BJ (cell line): Measurements from ENCODE around the gene POP4. TPM values are rescaled to one million over a fixed set of nuclear protein-coding genes. Genes with fewer than 3 reads are reported as not detected.
"Not testable (repeated sequence)": the region's sequence is repeated elsewhere in the genome, so short reads cannot be mapped to it uniquely, and the experiment has no call there.

Experiments used
- CTCF ChIA-PET: fragments of 350-600 bp; formaldehyde crosslinking; extraction: SDS; loops from one replicate; lab custom pipeline; 2021; ENCODE audit warnings: antibody characterized with exemption, inconsistent platforms; lab: Yijun Ruan, JAX
- POLR2A ChIA-PET: fragments of 300-600 bp; sonication (Branson Sonifier 250); formaldehyde crosslinking; extraction: SDS; loops from one replicate; lab custom pipeline; 2021; ENCODE audit warnings: antibody characterized with exemption; lab: Charles Lee
- DNase-seq: peaks from one replicate; pipeline ENCODE4 v3.0.0-alpha.2; 2011; ENCODE audit warnings: low read depth
- H3K27me3 ChIP-seq: 2 replicates; pipeline ENCODE4 v1.6.0; 2011; ENCODE audit warnings: low read length; ENCODE audit not compliant: control insufficient read depth, insufficient read depth
- H3K36me3 ChIP-seq: 2 replicates; pipeline ENCODE4 v1.5.1; 2011; ENCODE audit warnings: low read length; ENCODE audit not compliant: control insufficient read depth, insufficient read depth
- H3K4me3 ChIP-seq: 2 replicates; pipeline ENCODE4 v1.5.1; 2011; ENCODE audit warnings: low read depth, mild to moderate bottlenecking, control low read depth, low read length
- polyA plus RNA-seq: library from polyadenylated mRNA; depleted of rRNA; stranded (reverse); fragments of >200 nt; gene quantifications from 2 replicates; pipeline ENCODE4 v1.2.3, GENCODE V29; 2011
- TF ChIP-seq, protein P1 (sequence below): IDR thresholded peaks from 2 replicates; pipeline ENCODE4 v1.5.1; 2011; ENCODE audit warnings: low read depth, mild to moderate bottlenecking, control low read depth, inconsistent platforms, low read length, moderate library complexity; ENCODE audit not compliant: insufficient read depth

POP4 gene
- polyA plus RNA-seq, 1 experiment, result 55.3 TPM

DNA sequence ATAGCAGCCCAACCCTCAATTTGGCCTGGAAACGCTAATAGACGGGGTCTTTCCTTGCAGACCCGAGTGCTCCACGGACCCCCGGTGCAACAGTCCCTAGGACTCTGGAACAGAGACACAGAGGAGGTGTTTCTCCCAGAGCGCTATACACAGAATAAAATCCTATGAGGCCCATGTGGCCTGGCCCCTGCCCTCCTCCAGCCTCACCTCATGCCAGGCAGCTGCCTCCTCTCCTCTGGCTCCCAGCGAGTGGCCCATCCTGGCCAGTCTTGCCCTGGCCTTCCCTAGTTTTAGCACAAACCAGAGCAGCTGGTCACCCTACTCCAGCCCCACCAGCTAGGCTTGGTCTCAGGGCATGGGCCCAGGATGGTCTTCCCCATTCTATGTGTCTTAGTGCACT, 20.3 kb downstream of the POP4 start:
- no peak for DNase-seq
- ChIA-PET POLR2A (no interaction called here), CTCF (no interaction called here)
- no peaks in the 10 kb centered on the region for H3K27me3 ChIP-seq
- H3K4me3 ChIP-seq, result no peak overlapping the region
- TF ChIP-seq, protein P1, sequence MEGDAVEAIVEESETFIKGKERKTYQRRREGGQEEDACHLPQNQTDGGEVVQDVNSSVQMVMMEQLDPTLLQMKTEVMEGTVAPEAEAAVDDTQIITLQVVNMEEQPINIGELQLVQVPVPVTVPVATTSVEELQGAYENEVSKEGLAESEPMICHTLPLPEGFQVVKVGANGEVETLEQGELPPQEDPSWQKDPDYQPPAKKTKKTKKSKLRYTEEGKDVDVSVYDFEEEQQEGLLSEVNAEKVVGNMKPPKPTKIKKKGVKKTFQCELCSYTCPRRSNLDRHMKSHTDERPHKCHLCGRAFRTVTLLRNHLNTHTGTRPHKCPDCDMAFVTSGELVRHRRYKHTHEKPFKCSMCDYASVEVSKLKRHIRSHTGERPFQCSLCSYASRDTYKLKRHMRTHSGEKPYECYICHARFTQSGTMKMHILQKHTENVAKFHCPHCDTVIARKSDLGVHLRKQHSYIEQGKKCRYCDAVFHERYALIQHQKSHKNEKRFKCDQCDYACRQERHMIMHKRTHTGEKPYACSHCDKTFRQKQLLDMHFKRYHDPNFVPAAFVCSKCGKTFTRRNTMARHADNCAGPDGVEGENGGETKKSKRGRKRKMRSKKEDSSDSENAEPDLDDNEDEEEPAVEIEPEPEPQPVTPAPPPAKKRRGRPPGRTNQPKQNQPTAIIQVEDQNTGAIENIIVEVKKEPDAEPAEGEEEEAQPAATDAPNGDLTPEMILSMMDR, result no peak
- no peaks in the 10 kb centered on the region for H3K36me3 ChIP-seq

DNA sequence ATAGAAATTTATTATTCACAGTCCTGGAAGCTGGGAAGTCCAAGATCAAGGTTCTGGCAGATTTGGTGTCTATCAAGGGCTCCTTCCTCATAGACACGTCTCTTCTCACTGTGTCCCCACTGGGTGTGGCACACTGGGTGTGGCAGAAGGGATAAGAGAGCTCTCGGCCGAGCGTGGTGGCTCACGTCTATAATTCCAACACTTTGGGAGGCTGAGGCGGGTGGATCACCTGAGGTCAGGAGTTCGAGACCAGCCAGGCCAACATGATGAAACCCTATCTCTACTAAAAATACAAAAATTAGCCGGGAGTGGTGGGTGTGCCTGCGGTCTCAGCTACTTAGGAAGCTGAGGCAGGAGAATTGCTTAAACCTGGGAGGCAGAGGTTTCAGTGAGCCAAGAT, 20.7 kb downstream of the POP4 start:
- POLR2A ChIA-PET, H3K36me3 ChIP-seq: not testable (repeated sequence)
- CTCF ChIA-PET, result interaction anchor here (1.1 to 1.4 kb wide), 2 partner anchors 10 to 35 kb away, joined by 3 to 4 read pairs; no protein-coding TSS in a partner anchor

DNA sequence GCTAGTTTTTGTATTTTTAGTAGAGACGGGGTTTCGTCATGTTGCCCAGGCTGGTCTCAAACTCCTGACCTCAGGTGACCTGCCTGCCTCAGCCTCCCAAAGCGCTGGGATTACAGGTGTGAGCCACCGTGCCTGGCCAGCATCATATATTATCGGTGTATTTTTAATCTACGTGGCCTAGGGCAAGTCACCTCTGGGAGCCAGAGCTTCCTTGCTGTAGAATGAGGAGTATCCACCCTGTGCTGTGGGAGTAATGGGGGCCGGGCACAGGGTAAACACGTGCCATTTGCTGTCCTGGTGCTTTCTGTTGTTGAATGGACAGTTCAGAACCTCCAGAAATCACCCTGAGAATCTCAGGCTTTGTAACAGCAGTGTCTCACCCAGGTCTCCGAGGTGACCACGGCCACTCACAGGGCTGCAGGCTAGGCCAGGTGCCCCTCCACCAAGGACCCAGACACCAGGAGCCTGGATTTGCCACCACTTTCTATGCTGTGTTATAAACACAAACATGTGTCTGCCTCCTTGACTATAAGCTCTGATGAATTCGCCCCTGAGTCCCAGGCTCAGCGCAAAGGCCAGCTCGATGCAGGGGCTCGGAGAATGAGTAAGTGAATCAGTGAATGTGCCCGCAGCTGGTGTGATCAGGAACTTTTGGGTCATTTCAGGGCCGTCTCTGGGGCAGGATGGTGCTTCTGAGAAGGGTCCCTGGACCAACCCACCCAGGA, 22.7 kb downstream of the POP4 start:
- Histone ChIP-seq H3K4me3 (no peak overlapping the region), H3K27me3 (peaks cover 2% of the 10 kb centered on the region; the same call in 1 of the 2 replicates), H3K36me3 (no peaks in the 10 kb centered on the region)
- POLR2A ChIA-PET, result interaction anchor here (0.6 kb wide), 1 partner anchor 33 kb away, joined by 4 read pairs; no protein-coding TSS in a partner anchor
- no peak for DNase-seq
- CTCF ChIA-PET, result interaction anchor here (0.6 to 1.6 kb wide), 3 partner anchors 18 to 87 kb away, joined by 3 to 8 read pairs (median 3); no protein-coding TSS in a partner anchor
- TF ChIP-seq, protein P1, result no peak

More for the DNA sequence above, 20.7 kb downstream of the POP4 start:
- not testable (repeated sequence) for DNase-seq, H3K27me3 ChIP-seq, H3K4me3 ChIP-seq

DNA sequence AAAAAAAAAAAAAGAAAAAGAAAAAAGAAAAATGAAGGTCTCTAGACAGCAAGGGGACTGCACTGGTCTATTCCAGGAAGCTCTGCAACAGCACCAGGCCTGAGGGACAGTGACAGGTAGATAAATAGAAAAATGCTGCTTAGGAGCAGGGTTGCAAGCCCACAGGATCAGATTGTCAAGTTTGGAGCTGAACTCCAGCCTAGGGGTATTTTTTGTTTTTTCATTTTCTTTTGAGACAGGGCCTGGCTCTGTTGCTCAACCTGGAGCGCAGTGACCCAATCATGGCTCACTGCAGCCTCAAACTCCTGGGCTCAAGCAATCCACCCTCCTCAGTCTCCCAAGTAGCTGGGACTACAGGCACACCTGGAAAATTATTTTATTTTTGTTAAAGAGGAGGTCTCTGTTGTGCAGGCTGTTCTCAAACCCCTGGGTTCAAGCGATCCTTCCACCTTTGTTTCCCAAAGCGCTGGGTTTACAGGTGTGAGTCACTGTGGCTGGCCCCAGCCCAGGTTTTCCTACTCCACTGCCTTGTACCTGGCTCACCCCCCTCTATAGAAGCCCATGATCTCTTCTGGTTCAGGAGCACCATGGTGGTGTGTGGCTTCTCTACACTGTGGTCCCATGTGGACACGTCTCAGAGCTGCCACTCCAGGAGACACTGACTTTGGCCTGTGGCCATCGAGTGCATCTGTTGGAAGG, 23.9 kb downstream of the POP4 start:
- TF ChIP-seq, protein P1, result no peak
- no peak for DNase-seq
- peaks cover 6% of the 10 kb centered on the region for H3K27me3 ChIP-seq
- CTCF ChIA-PET, result interaction anchor here (1.0 to 1.1 kb wide), 3 partner anchors 11 to 86 kb away, joined by 3 to 4 read pairs (median 3); no protein-coding TSS in a partner anchor
- no peak overlapping the region for H3K4me3 ChIP-seq
- POLR2A ChIA-PET, result no interaction called here
- H3K36me3 ChIP-seq, result no peaks in the 10 kb centered on the region

DNA sequence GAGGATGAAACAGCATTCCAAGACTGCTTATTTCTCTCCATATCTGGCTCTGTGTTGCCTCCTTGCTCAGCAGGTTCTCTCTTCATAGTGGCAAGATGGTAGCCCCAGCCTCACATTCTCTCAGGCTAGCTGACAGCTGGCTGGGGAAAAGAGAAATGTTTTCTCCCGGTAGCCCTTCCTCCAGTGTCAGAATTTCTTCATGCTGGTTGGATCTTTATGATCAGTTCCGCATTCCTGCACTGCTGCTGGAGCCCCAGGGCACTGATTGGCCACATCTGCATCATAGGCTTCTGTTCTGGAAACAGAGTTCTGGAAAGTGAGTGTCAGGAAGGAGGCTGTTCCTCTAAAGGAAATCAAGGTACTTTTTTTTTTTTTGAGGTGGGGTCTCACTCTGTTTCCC, 24.6 kb downstream of the POP4 start:
- Histone ChIP-seq H3K36me3 (no peaks in the 10 kb centered on the region), H3K27me3 (peaks cover 8% of the 10 kb centered on the region), H3K4me3 (no peak overlapping the region)
- POLR2A ChIA-PET, result no interaction called here
- CTCF ChIA-PET, result no interaction called here
- TF ChIP-seq, protein P1, result no peak
- no peak for DNase-seq
